ENCODE data around the gene OMP. TPM values are rescaled to one million over a fixed set of nuclear protein-coding genes. Genes with fewer than 3 reads are reported as not detected.

Gene OMP
- total and polyA plus RNA-seq, 2 of the 13 experiments (the other 11 are each of a cell fraction or from before 2014, with no cell fraction given): not detected

- TF ChIP-seq ZNF687 (CRISPR knock-in tag; IDR thresholded peaks at IDR 0.05) (peak; percentile 44; the same call in 1 of the 2 replicates), TARDBP (CRISPR knock-in tag; IDR thresholded peaks at IDR 0.05) (no peak), ZNF136 (CRISPR knock-in tag; IDR thresholded peaks at IDR 0.05; ENCODE audit: low read depth) (no peak), FOSL2 (CRISPR knock-in tag; IDR thresholded peaks at IDR 0.05) (0 out of 2 replicates have a peak, but pooled peaks have one; percentile 16), ZNF720 (CRISPR knock-in tag; IDR thresholded peaks at IDR 0.05) (no peak), ZBTB39 (CRISPR knock-in tag; IDR thresholded peaks at IDR 0.05) (no peak), KMT2B (CRISPR knock-in tag; IDR thresholded peaks at IDR 0.05) (no peak), SNRNP70 (IDR thresholded peaks at IDR 0.05; ENCODE audit: low read depth, low read length) (no peak)
- TF ChIP-seq, protein P1, sequence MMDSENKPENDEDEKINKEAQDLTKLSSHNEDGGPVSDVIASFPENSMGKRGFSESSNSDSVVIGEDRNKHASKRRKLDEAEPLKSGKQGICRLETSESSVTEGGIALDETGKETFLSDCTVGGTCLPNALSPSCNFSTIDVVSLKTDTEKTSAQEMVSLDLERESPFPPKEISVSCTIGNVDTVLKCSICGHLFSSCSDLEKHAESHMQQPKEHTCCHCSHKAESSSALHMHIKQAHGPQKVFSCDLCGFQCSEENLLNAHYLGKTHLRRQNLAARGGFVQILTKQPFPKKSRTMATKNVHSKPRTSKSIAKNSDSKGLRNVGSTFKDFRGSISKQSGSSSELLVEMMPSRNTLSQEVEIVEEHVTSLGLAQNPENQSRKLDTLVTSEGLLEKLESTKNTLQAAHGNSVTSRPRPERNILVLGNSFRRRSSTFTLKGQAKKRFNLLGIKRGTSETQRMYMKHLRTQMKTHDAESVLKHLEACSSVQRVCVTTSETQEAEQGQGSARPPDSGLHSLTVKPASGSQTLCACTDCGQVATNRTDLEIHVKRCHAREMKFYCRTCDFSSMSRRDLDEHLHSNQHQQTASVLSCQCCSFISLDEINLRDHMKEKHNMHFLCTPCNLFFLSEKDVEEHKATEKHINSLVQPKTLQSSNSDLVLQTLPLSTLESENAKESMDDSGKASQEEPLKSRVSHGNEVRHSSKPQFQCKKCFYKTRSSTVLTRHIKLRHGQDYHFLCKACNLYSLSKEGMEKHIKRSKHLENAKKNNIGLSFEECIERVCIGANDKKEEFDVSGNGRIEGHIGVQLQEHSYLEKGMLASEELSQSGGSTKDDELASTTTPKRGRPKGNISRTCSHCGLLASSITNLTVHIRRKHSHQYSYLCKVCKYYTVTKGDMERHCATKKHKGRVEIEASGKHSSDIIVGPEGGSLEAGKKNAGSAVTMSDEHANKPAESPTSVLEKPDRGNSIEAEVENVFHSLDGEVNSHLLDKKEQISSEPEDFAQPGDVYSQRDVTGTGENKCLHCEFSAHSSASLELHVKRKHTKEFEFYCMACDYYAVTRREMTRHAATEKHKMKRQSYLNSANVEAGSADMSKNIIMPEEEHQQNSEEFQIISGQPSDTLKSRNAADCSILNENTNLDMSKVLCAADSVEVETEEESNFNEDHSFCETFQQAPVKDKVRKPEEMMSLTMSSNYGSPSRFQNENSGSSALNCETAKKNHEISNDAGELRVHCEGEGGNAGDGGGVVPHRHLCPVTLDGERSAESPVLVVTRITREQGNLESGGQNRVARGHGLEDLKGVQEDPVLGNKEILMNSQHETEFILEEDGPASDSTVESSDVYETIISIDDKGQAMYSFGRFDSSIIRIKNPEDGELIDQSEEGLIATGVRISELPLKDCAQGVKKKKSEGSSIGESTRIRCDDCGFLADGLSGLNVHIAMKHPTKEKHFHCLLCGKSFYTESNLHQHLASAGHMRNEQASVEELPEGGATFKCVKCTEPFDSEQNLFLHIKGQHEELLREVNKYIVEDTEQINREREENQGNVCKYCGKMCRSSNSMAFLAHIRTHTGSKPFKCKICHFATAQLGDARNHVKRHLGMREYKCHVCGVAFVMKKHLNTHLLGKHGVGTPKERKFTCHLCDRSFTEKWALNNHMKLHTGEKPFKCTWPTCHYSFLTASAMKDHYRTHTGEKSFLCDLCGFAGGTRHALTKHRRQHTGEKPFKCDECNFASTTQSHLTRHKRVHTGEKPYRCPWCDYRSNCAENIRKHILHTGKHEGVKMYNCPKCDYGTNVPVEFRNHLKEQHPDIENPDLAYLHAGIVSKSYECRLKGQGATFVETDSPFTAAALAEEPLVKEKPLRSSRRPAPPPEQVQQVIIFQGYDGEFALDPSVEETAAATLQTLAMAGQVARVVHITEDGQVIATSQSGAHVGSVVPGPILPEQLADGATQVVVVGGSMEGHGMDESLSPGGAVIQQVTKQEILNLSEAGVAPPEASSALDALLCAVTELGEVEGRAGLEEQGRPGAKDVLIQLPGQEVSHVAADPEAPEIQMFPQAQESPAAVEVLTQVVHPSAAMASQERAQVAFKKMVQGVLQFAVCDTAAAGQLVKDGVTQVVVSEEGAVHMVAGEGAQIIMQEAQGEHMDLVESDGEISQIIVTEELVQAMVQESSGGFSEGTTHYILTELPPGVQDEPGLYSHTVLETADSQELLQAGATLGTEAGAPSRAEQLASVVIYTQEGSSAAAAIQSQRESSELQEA (CRISPR knock-in tag; IDR thresholded peaks at IDR 0.05; ENCODE audit: not compliant biosample characterization): no peak
- TF ChIP-seq, protein P2, sequence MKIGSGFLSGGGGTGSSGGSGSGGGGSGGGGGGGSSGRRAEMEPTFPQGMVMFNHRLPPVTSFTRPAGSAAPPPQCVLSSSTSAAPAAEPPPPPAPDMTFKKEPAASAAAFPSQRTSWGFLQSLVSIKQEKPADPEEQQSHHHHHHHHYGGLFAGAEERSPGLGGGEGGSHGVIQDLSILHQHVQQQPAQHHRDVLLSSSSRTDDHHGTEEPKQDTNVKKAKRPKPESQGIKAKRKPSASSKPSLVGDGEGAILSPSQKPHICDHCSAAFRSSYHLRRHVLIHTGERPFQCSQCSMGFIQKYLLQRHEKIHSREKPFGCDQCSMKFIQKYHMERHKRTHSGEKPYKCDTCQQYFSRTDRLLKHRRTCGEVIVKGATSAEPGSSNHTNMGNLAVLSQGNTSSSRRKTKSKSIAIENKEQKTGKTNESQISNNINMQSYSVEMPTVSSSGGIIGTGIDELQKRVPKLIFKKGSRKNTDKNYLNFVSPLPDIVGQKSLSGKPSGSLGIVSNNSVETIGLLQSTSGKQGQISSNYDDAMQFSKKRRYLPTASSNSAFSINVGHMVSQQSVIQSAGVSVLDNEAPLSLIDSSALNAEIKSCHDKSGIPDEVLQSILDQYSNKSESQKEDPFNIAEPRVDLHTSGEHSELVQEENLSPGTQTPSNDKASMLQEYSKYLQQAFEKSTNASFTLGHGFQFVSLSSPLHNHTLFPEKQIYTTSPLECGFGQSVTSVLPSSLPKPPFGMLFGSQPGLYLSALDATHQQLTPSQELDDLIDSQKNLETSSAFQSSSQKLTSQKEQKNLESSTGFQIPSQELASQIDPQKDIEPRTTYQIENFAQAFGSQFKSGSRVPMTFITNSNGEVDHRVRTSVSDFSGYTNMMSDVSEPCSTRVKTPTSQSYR (CRISPR knock-in tag; IDR thresholded peaks at IDR 0.05; ENCODE audit: borderline replicate concordance): no peak
These were observed 11.3 kb upstream of the OMP start (continued) for GRCh38 chr11:77091146-77091940.

All from HepG2 (cell line).